ENCODE data around the gene GRM7. TPM values are rescaled to one million over a fixed set of nuclear protein-coding genes. Genes with fewer than 3 reads are reported as not detected.

The GRM7 gene
- total RNA-seq, 2 donors from 2014 or later: 0.33 to 1.3 TPM

- TF ChIP-seq CTCF (IDR thresholded peaks at IDR 0.05) (no peak), POLR2A (IDR thresholded peaks at IDR 0.05) (no peak)
- Histone ChIP-seq H3K4me3 (no peak overlapping the region), H3K36me3 (replicated peaks in 1 of 2; ENCODE audit: insufficient read depth in 1 of 2, low read depth in 2 of 2) (no peaks in the 10 kb centered on the region), H3K27ac (no peak overlapping the region), H3K9me3 (no peaks in the 10 kb centered on the region), H3K4me1 (no peaks in the 10 kb centered on the region), H3K27me3 (no peaks in the 10 kb centered on the region)
- intact Hi-C loops (cut with DNase I): no loop called here
- DNase-seq: no peak
- WGBS, 2 donors: 44 to 64% methylated on average over 4 of the region's 4 CpGs
- no peak for ATAC-seq
Observed at GRCh38 chr3:7439101-7439680, 578.3 kb downstream of the GRM7 start.

GRCh38 chr3:7444886-7445285 lies 584.0 kb downstream of the GRM7 start:
- no peak for DNase-seq
- no peaks in the 10 kb centered on the region for H3K27me3 ChIP-seq
- intact Hi-C loops (cut with DNase I): no loop called here
- H3K27ac ChIP-seq: no peak overlapping the region
- H3K9me3 ChIP-seq: no peaks in the 10 kb centered on the region
- H3K36me3 ChIP-seq (replicated peaks in 1 of 2; ENCODE audit: insufficient read depth in 1 of 2, low read depth in 2 of 2): no peaks in the 10 kb centered on the region
- no peaks in the 10 kb centered on the region for H3K4me1 ChIP-seq
- ATAC-seq: no peak
- H3K4me3 ChIP-seq: no peak overlapping the region
- TF ChIP-seq CTCF (IDR thresholded peaks at IDR 0.05): no peak
- TF ChIP-seq POLR2A (IDR thresholded peaks at IDR 0.05): no peak
- WGBS, 2 donors: 51 to 65% methylated on average over 4 of the region's 4 CpGs

- DNase-seq (no peak), ATAC-seq (no peak)
- intact Hi-C loops (cut with DNase I): no loop called here
- H3K9me3 ChIP-seq: no peaks in the 10 kb centered on the region
- no peak for TF ChIP-seq POLR2A (IDR thresholded peaks at IDR 0.05)
- no peaks in the 10 kb centered on the region for H3K4me1 ChIP-seq
- WGBS, 2 donors: 56 to 63% methylated on average over 5 of the region's 5 CpGs
- H3K27me3 ChIP-seq: no peaks in the 10 kb centered on the region
- no peak overlapping the region for H3K27ac ChIP-seq
- no peaks in the 10 kb centered on the region for H3K36me3 ChIP-seq (replicated peaks in 1 of 2; ENCODE audit: insufficient read depth in 1 of 2, low read depth in 2 of 2)
- H3K4me3 ChIP-seq: no peak overlapping the region
Observed at GRCh38 chr3:7445331-7445730, 584.4 kb downstream of the GRM7 start.

DNA sequence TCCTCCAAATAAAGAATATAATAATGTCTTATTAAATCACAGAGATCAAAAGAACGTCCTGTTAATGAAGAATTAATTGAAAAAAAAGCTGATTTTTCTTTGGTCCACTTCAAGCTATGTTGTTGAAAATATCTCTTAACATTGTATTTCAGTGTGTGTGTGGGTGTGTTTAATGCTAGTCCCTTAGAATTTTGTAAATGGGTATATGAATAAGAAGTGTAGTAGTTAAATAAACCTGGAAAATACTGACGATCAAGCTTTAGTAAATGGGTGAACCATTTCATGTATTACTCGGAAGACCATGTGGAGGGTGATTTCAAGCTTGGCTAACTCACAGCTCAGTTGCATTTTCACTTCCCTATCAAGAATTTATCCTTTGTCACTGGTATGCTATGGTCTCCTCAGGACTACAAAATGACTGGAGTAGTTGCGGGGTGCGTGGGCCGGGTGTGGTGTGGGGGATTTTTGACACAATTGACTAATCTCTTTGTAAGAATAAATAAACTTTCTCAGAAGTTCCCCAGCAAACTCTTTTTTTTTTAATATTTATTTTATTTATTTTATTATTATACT lies 586.4 kb downstream of the GRM7 start:
- TF ChIP-seq POLR2A (IDR thresholded peaks at IDR 0.05) (no peak), CTCF (IDR thresholded peaks at IDR 0.05) (no peak)
- H3K27me3 ChIP-seq: no peaks in the 10 kb centered on the region
- WGBS, 2 donors: 70 to 80% methylated on average over 6 of the region's 6 CpGs
- H3K36me3 ChIP-seq (replicated peaks in 1 of 2; ENCODE audit: insufficient read depth in 1 of 2, low read depth in 2 of 2): no peaks in the 10 kb centered on the region
- intact Hi-C loops (cut with DNase I): no loop called here
- no peaks in the 10 kb centered on the region for H3K9me3 ChIP-seq
- DNase-seq: no peak
- H3K4me3 ChIP-seq: no peak overlapping the region
- no peaks in the 10 kb centered on the region for H3K4me1 ChIP-seq
- ATAC-seq: no peak
- no peak overlapping the region for H3K27ac ChIP-seq

GRCh38 chr3:7456386-7456785 lies 595.5 kb downstream of the GRM7 start:
- no peaks in the 10 kb centered on the region for H3K4me1 ChIP-seq
- intact Hi-C loops (cut with DNase I): no loop called here
- no peaks in the 10 kb centered on the region for H3K27me3 ChIP-seq
- no peaks in the 10 kb centered on the region for H3K36me3 ChIP-seq (replicated peaks in 1 of 2; ENCODE audit: insufficient read depth in 1 of 2, low read depth in 2 of 2)
- no peak overlapping the region for H3K27ac ChIP-seq
- no peaks in the 10 kb centered on the region for H3K9me3 ChIP-seq
- DNase-seq (no peak), ATAC-seq (no peak)
- WGBS, 2 donors: 83 to 84% methylated on average over 2 of the region's 2 CpGs
- TF ChIP-seq CTCF (IDR thresholded peaks at IDR 0.05) (no peak), POLR2A (IDR thresholded peaks at IDR 0.05) (no peak)
- no peak overlapping the region for H3K4me3 ChIP-seq

All from body of pancreas (tissue), 4 donors.